Lower lobe of right lung (tissue), 2 donors: ENCODE results near the gene CADM4. TPM values are rescaled to one million over a fixed set of nuclear protein-coding genes. Genes with fewer than 3 reads are reported as not detected.

Source experiments
- ATAC-seq, 2 donors: fragments of 200-7000 bp; cut with Tn5 transposase; one replicate each; pipeline ENCODE4 v1.9.1; 2020 to 2022; ENCODE audit warnings: mild to moderate bottlenecking in 2 of 2, moderate library complexity in 2 of 2
- DNase-seq: peaks from one replicate; pipeline ENCODE4 v3.0.0-alpha.2; 2020
- H3K27ac ChIP-seq: fragments of 200-600 bp; one replicate; pipeline ENCODE4 v1.8.0; 2022
- H3K27me3 ChIP-seq: fragments of 200-600 bp; one replicate; pipeline ENCODE4 v1.8.0; 2022; ENCODE audit warnings: low read depth
- H3K36me3 ChIP-seq: fragments of 200-600 bp; one replicate; pipeline ENCODE4 v1.8.0; 2022; ENCODE audit warnings: mild to moderate bottlenecking
- H3K4me1 ChIP-seq: fragments of 200-600 bp; one replicate; pipeline ENCODE4 v1.8.0; 2022
- H3K4me3 ChIP-seq: fragments of 200-600 bp; one replicate; pipeline ENCODE4 v1.8.0; 2022; ENCODE audit warnings: mild to moderate bottlenecking
- H3K9me3 ChIP-seq: fragments of 200-600 bp; one replicate; pipeline ENCODE4 v1.8.0; 2022
- CTCF ChIP-seq: fragments of 200-600 bp; IDR thresholded peaks from one replicate; pipeline ENCODE4 v1.8.0; 2022; ENCODE audit warnings: antibody characterized with exemption, mild to moderate bottlenecking
- intact Hi-C: fragments of 100-400 bp; cut with DNase I; formaldehyde crosslinking; loops from one replicate; pipeline ENCODE4 v1.11.0; 2022
- long read RNA-seq: library from polyadenylated mRNA; unstranded; transcript quantifications from one replicate; pipeline ENCODE4 v2.0.0, GENCODE V29; 2021
- total RNA-seq: library from RNA; stranded (reverse); fragmentation: NEBNext Ultra II Directional; extraction: Animal tissue kit (Norgen Biotek cat#: 25700); gene quantifications from one replicate; pipeline ENCODE4 v1.2.1, GENCODE V29; 2021
- donor health status: DM: no; HTN: yes; CAD: no; lungs with severe emphysema.

The CADM4 gene
- 8.1 TPM for total RNA-seq
- long read RNA-seq, partial matches to known transcripts = 0 of 1 reads
- long read RNA-seq, other reads (novel, unspliced or antisense) = 0 of 1 reads

- no peaks in the 10 kb centered on the region for H3K9me3 ChIP-seq
- H3K36me3 ChIP-seq = no peaks in the 10 kb centered on the region
- DNase-seq = peak; percentile 72
- peaks cover 8% of the 10 kb centered on the region for H3K27me3 ChIP-seq
- H3K4me3 ChIP-seq = peak within 1 kb of the TSS; percentile 54
- no peak for TF ChIP-seq CTCF
- no peak within 1 kb of the TSS for H3K27ac ChIP-seq
- intact Hi-C loops = no loop called here
- peak; percentile 80 to 84 for ATAC-seq
- peaks cover 8% of the 10 kb centered on the region for H3K4me1 ChIP-seq
Observed at GRCh38 chr19:43639519-43640423, at the start of gene CADM4. CADM4 (minus strand) TSS chr19:43639850; CDS start chr19:43639790, 60 bp downstream.

- ATAC-seq (peak in 1 of 2 donors; percentile 18), DNase-seq (peak; percentile 59)
- Histone ChIP-seq H3K4me3 (no peak overlapping the region), H3K36me3 (no peaks in the 10 kb centered on the region), H3K9me3 (peaks cover 15% of the 10 kb centered on the region), H3K4me1 (no peaks in the 10 kb centered on the region), H3K27ac (no peak overlapping the region), H3K27me3 (no peaks in the 10 kb centered on the region)
- no peak for TF ChIP-seq CTCF
- intact Hi-C loops = no loop called here
Observed at GRCh38 chr19:43688059-43688701, 48.5 kb upstream of the CADM4 start.

- DNase-seq (no peak), ATAC-seq (peak; percentile 15 to 23)
- intact Hi-C loops = no loop called here
- Histone ChIP-seq H3K4me3 (no peak overlapping the region), H3K4me1 (no peaks in the 10 kb centered on the region), H3K27ac (no peak overlapping the region), H3K36me3 (no peaks in the 10 kb centered on the region), H3K27me3 (no peaks in the 10 kb centered on the region), H3K9me3 (peaks cover 15% of the 10 kb centered on the region)
- no peak for TF ChIP-seq CTCF
Observed at GRCh38 chr19:43687660-43687997, 48.0 kb upstream of the CADM4 start.

- no peak for ATAC-seq
Observed at GRCh38 chr19:43684326-43684725, 44.7 kb upstream of the CADM4 start.

GRCh38 chr19:43683905-43684304, 44.3 kb upstream of the CADM4 start:
- H3K27me3 ChIP-seq = no peaks in the 10 kb centered on the region
- no peaks in the 10 kb centered on the region for H3K36me3 ChIP-seq
- ATAC-seq = no peak
- H3K9me3 ChIP-seq = no peaks in the 10 kb centered on the region
- no peak for DNase-seq
- H3K27ac ChIP-seq = no peak overlapping the region
- no peak for TF ChIP-seq CTCF
- intact Hi-C loops = no loop called here
- H3K4me1 ChIP-seq = no peaks in the 10 kb centered on the region
- H3K4me3 ChIP-seq = no peak overlapping the region

More at GRCh38 chr19:43684326-43684725, 44.7 kb upstream of the CADM4 start:
- H3K27ac ChIP-seq = no peak overlapping the region
- no peaks in the 10 kb centered on the region for H3K9me3 ChIP-seq
- intact Hi-C loops = no loop called here
- TF ChIP-seq CTCF = no peak
- H3K4me1 ChIP-seq = no peaks in the 10 kb centered on the region
- no peak overlapping the region for H3K4me3 ChIP-seq
- no peaks in the 10 kb centered on the region for H3K27me3 ChIP-seq
- H3K36me3 ChIP-seq = no peaks in the 10 kb centered on the region
- no peak for DNase-seq
